HCT116 (cell line): Measurements from ENCODE around the gene KIAA0319L. TPM values are rescaled to one million over a fixed set of nuclear protein-coding genes. Genes with fewer than 3 reads are reported as not detected.

Experiments
- ATAC-seq: fragments of 200-7000 bp; cut with Tn5 transposase; 2 replicates; pipeline ENCODE4 v1.9.1; 2020; ENCODE audit warnings: mild to moderate bottlenecking, moderate library complexity
- BruUV-seq: library from RNA; stranded (reverse); fragments of 400-500 nt; replicated peaks from 2 replicates; lab custom pipeline; 2021; lab: Mats Ljungman, UMichigan
- CTCF ChIA-PET: fragments of 300-600 bp; sonication (Branson Sonifier 250); formaldehyde crosslinking; loops from one replicate; lab custom pipeline; 2021; ENCODE audit warnings: antibody characterized with exemption; lab: Charles Lee
- POLR2A ChIA-PET: fragments of 300-600, 350-600 bp; sonication (Branson Sonifier 250); formaldehyde crosslinking; loops from one replicate; lab custom pipeline; 2021; ENCODE audit warnings: antibody characterized with exemption; lab: Charles Lee
- RAD21 ChIA-PET, 2 experiments: fragments of 300-600 bp; sonication (Branson Sonifier 250); formaldehyde crosslinking; loops; one replicate each; lab custom pipeline; 2023; ENCODE audit warnings: low total read pairs in 2 of 2; ENCODE audit not compliant: uncharacterized antibody in 2 of 2, unreplicated experiment in 2 of 2, low non-redundant PET in 1 of 2; lab: Charles Lee
- DNase-seq: peaks from one replicate; pipeline ENCODE4 v3.0.0-alpha.2; 2010; ENCODE audit warnings: low read depth, low spot score
- H2AFZ ChIP-seq: fragments of 200-600 bp; shearing (Covaris generic), sonication (generic); 2 replicates; pipeline ENCODE4 v1.6.1; 2017; ENCODE audit warnings: low read depth, mixed run types, mixed read lengths, antibody characterized with exemption, low read length; ENCODE audit not compliant: poor library complexity, severe bottlenecking
- H3K27ac ChIP-seq: 2 replicates; pipeline ENCODE4 v1.5.1; 2012; ENCODE audit warnings: low read depth, low read length
- H3K27me3 ChIP-seq: fragments of 200-600 bp; sonication (generic); 2 replicates; pipeline ENCODE4 v1.6.1; 2016; ENCODE audit warnings: mixed run types, low read length, mixed read lengths; ENCODE audit not compliant: insufficient read depth
- H3K36me3 ChIP-seq, 2 experiments: fragments of 200-500 bp in 1 of 2; fragments of 200-600 bp in 1 of 2; sonication (Bioruptor generic) in 1 of 2; sonication (generic) in 1 of 2; 2 replicates each; pipeline versions ENCODE4 v1.5.1 to v1.6.1; 2014 to 2016; ENCODE audit warnings: low read length in 2 of 2, inconsistent platforms in 1 of 2, mixed read lengths in 1 of 2, mixed run types in 1 of 2; ENCODE audit not compliant: insufficient read depth in 2 of 2, control insufficient read depth in 1 of 2
- H3K4me1 ChIP-seq, 2 experiments: fragments of 200-600 bp in 1 of 2; sonication (generic) in 1 of 2; 2 replicates each; pipeline versions ENCODE4 v1.5.1 to v1.6.1; 2012 to 2017; ENCODE audit warnings: low read length in 2 of 2, inconsistent platforms in 1 of 2, mild to moderate bottlenecking in 1 of 2, mixed read lengths in 1 of 2, mixed run types in 1 of 2, moderate library complexity in 1 of 2; ENCODE audit not compliant: insufficient read depth in 2 of 2, control insufficient read depth in 1 of 2
- H3K4me2 ChIP-seq: fragments of 200-600 bp; sonication (generic); 2 replicates; pipeline ENCODE4 v1.6.1; 2017; ENCODE audit warnings: mixed run types, low read length, mixed read lengths
- H3K4me3 ChIP-seq, 2 experiments: fragments of 200-600 bp in 1 of 2; sonication (generic) in 1 of 2; replicated peaks in 1 of 2; 2 replicates each; pipeline ENCODE4 v1.5.1; 2011 to 2016; ENCODE audit warnings: low read length in 2 of 2, control low read depth in 1 of 2, low read depth in 1 of 2, mild to moderate bottlenecking in 1 of 2, mixed read lengths in 1 of 2, mixed run types in 1 of 2
- H3K79me2 ChIP-seq: fragments of 200-600 bp; sonication (generic); 2 replicates; pipeline ENCODE4 v1.6.1; 2017; ENCODE audit warnings: mild to moderate bottlenecking, mixed run types, low read length, moderate library complexity, mixed read lengths; ENCODE audit not compliant: insufficient read depth
- H3K9ac ChIP-seq: fragments of 200-600 bp; sonication (generic); 2 replicates; pipeline ENCODE4 v1.6.1; 2016; ENCODE audit warnings: low read length, mixed read lengths
- H3K9me2 ChIP-seq: fragments of 200-600 bp; sonication (generic), shearing (Covaris generic); 2 replicates; pipeline ENCODE4 v1.6.1; 2017; ENCODE audit warnings: mixed run types, mild to moderate bottlenecking, moderate library complexity; ENCODE audit not compliant: insufficient read depth
- H3K9me3 ChIP-seq, 2 experiments: fragments of 200-500 bp in 1 of 2; fragments of 200-600 bp in 1 of 2; sonication (Bioruptor generic) in 1 of 2; sonication (generic) in 1 of 2; 2 replicates each; pipeline ENCODE4 v1.6.1; 2014 to 2017; ENCODE audit warnings: low read length in 2 of 2, mixed read lengths in 2 of 2, inconsistent platforms in 1 of 2, low read depth in 1 of 2, mild to moderate bottlenecking in 1 of 2, mixed run types in 1 of 2, moderate library complexity in 1 of 2; ENCODE audit not compliant: control insufficient read depth in 1 of 2, insufficient read depth in 1 of 2
- H4K20me1 ChIP-seq: fragments of 200-600 bp; sonication (generic), shearing (Covaris generic); 2 replicates; pipeline ENCODE4 v1.6.1; 2017; ENCODE audit warnings: mixed run types, mild to moderate bottlenecking, moderate library complexity; ENCODE audit not compliant: insufficient read depth
- ATF3 ChIP-seq: IDR thresholded peaks from 2 replicates; pipeline ENCODE4 v1.6.1; 2012
- CBX3 ChIP-seq: IDR thresholded peaks from 2 replicates; pipeline ENCODE4 v1.6.1; 2012; ENCODE audit warnings: low read depth
- CEBPB ChIP-seq: IDR thresholded peaks from 2 replicates; pipeline ENCODE4 v1.6.1; 2012; ENCODE audit warnings: low read depth
- ELF1 ChIP-seq: IDR thresholded peaks from 2 replicates; pipeline ENCODE4 v1.6.1; 2012; ENCODE audit warnings: low read depth, borderline replicate concordance
- EZH2 ChIP-seq: fragments of 200-600 bp; sonication (generic); IDR thresholded peaks from 2 replicates; pipeline ENCODE4 v1.6.1; 2017; ENCODE audit warnings: antibody characterized with exemption, mixed run types
- EZH2phosphoT487 ChIP-seq: fragments of 200-600 bp; IDR thresholded peaks from 2 replicates; pipeline ENCODE4 v1.6.1; 2018; ENCODE audit warnings: antibody characterized with exemption, borderline replicate concordance
- FOSL1 ChIP-seq: IDR thresholded peaks from 2 replicates; pipeline ENCODE4 v1.6.1; 2012; ENCODE audit warnings: low read depth
- POLR2AphosphoS5 ChIP-seq: IDR thresholded peaks from 2 replicates; pipeline ENCODE4 v1.6.1; 2011; ENCODE audit warnings: mild to moderate bottlenecking, low read depth, low read length, moderate library complexity
- RAD21 ChIP-seq: IDR thresholded peaks from 2 replicates; pipeline ENCODE4 v1.6.1; 2012; ENCODE audit warnings: low read depth, mild to moderate bottlenecking
- SIN3A ChIP-seq: IDR thresholded peaks from 2 replicates; pipeline ENCODE4 v1.6.1; 2012; ENCODE audit warnings: low read depth
- SRF ChIP-seq: IDR thresholded peaks from 2 replicates; pipeline ENCODE4 v1.6.1; 2012; ENCODE audit warnings: low read depth
- TCF7L2 ChIP-seq: IDR thresholded peaks from 2 replicates; pipeline ENCODE4 v1.7.0; 2011; ENCODE audit warnings: borderline replicate concordance, inconsistent platforms; ENCODE audit not compliant: insufficient read depth, insufficient read length; ENCODE audit errors: extremely low read depth
- YY1 ChIP-seq: IDR thresholded peaks from 2 replicates; pipeline ENCODE4 v1.6.1; 2011; ENCODE audit warnings: low read length, low read depth, moderate library complexity, mild to moderate bottlenecking; ENCODE audit not compliant: insufficient replicate concordance; ENCODE audit errors: extremely low read depth
- ZFX ChIP-seq: fragments of 450-650 bp; IDR thresholded peaks from 2 replicates; pipeline ENCODE4 v1.6.1; 2017
- ZNF274 ChIP-seq: fragments of 200-500 bp; sonication (Bioruptor generic); IDR thresholded peaks from 2 replicates; pipeline ENCODE4 v1.6.1; 2014; ENCODE audit warnings: mild to moderate bottlenecking, low read depth, low read length, inconsistent platforms
- intact Hi-C: fragments of 100-400 bp; cut with micrococcal nuclease; formaldehyde crosslinking; loops from 2 replicates; pipeline ENCODE4 v1.10.0; 2022
- total RNA-seq: library from RNA; stranded (reverse); gene quantifications from one replicate; pipeline ENCODE4 v1.2.1, GENCODE V29; 2021; ENCODE audit not compliant: unreplicated experiment
- TF ChIP-seq, protein P1 (sequence below): IDR thresholded peaks from 2 replicates; pipeline ENCODE4 v1.6.1; 2012; ENCODE audit warnings: low read depth
- TF ChIP-seq, protein P2 (sequence below), 3 experiments: fragments of 200-600 bp in 1 of 3; sonication (generic) in 1 of 3; IDR thresholded peaks in 2 of 3; conservative IDR thresholded peaks in 1 of 3; 2 replicates each; pipeline ENCODE4 v1.5.1; 2012 to 2017; ENCODE audit warnings: low read depth in 2 of 3, low read length in 2 of 3, antibody characterized with exemption in 1 of 3, borderline replicate concordance in 1 of 3, control low read depth in 1 of 3, mild to moderate bottlenecking in 1 of 3, mixed read lengths in 1 of 3, mixed run types in 1 of 3, moderate library complexity in 1 of 3; ENCODE audit not compliant: insufficient read depth in 1 of 3

The KIAA0319L gene
- total RNA-seq, 1 experiment from 2014 or later, result 35.6 TPM

DNA sequence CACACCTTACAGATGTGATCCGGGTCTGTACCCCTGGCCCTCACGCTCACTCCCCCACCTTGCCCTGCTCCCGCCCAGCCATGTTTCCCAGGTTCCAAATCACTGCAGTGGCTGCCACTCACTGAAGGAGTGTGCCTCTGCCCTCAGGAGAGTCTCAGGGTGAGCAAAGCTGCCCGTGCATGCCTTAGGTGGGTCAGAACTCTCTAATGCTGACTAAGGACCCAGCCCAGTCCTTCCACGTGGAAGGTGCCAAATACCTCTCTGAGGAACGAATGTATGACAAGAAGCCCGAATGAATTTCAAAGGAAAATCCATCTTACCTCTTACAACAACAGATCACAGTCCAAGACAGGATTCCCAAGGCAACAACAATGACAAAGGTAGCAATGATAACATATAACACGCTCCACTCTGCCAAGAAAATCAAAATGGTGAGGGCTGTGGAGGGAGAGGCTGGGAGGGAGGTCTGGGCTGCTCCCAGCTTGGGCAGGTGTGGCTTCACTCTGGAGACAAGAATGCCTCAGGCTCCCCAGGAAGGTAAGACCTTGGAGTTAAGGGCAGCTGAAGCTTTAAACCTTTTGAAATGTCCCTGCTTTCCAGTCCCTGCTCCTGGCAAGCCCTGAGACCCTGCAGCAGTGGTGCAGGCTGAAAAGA lies 115.2 kb downstream of the KIAA0319L start:
- no peak for TF ChIP-seq YY1
- no peak for TF ChIP-seq FOSL1
- no peak for TF ChIP-seq ZFX
- TF ChIP-seq, protein P1, sequence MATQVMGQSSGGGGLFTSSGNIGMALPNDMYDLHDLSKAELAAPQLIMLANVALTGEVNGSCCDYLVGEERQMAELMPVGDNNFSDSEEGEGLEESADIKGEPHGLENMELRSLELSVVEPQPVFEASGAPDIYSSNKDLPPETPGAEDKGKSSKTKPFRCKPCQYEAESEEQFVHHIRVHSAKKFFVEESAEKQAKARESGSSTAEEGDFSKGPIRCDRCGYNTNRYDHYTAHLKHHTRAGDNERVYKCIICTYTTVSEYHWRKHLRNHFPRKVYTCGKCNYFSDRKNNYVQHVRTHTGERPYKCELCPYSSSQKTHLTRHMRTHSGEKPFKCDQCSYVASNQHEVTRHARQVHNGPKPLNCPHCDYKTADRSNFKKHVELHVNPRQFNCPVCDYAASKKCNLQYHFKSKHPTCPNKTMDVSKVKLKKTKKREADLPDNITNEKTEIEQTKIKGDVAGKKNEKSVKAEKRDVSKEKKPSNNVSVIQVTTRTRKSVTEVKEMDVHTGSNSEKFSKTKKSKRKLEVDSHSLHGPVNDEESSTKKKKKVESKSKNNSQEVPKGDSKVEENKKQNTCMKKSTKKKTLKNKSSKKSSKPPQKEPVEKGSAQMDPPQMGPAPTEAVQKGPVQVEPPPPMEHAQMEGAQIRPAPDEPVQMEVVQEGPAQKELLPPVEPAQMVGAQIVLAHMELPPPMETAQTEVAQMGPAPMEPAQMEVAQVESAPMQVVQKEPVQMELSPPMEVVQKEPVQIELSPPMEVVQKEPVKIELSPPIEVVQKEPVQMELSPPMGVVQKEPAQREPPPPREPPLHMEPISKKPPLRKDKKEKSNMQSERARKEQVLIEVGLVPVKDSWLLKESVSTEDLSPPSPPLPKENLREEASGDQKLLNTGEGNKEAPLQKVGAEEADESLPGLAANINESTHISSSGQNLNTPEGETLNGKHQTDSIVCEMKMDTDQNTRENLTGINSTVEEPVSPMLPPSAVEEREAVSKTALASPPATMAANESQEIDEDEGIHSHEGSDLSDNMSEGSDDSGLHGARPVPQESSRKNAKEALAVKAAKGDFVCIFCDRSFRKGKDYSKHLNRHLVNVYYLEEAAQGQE, result no peak
- TF ChIP-seq ZNF274, result no peak
- no peak for TF ChIP-seq ATF3
- no peak for TF ChIP-seq SIN3A
- no peak for TF ChIP-seq TCF7L2
- TF ChIP-seq CEBPB, result no peak
- TF ChIP-seq EZH2phosphoT487, result no peak
- TF ChIP-seq RAD21, result no peak
- TF ChIP-seq POLR2AphosphoS5, result no peak
- no peak for TF ChIP-seq SRF
- TF ChIP-seq CBX3, result no peak
- no peak for TF ChIP-seq ELF1
- TF ChIP-seq, protein P2, sequence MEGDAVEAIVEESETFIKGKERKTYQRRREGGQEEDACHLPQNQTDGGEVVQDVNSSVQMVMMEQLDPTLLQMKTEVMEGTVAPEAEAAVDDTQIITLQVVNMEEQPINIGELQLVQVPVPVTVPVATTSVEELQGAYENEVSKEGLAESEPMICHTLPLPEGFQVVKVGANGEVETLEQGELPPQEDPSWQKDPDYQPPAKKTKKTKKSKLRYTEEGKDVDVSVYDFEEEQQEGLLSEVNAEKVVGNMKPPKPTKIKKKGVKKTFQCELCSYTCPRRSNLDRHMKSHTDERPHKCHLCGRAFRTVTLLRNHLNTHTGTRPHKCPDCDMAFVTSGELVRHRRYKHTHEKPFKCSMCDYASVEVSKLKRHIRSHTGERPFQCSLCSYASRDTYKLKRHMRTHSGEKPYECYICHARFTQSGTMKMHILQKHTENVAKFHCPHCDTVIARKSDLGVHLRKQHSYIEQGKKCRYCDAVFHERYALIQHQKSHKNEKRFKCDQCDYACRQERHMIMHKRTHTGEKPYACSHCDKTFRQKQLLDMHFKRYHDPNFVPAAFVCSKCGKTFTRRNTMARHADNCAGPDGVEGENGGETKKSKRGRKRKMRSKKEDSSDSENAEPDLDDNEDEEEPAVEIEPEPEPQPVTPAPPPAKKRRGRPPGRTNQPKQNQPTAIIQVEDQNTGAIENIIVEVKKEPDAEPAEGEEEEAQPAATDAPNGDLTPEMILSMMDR (IDR thresholded peaks at IDR 0.05 in 2 of 3, conservative IDR thresholded peaks at IDR 0.05 in 1 of 3; ENCODE audit: borderline replicate concordance in 1 of 3, insufficient read depth in 1 of 3, low read depth in 2 of 3, low read length in 2 of 3), result no peak
- TF ChIP-seq EZH2, result no peak
- H3K9me2 ChIP-seq, result no peaks in the 10 kb centered on the region
- H3K4me2 ChIP-seq, result no peak overlapping the region
- no peaks in the 10 kb centered on the region for H4K20me1 ChIP-seq
- no peak overlapping the region for H2AFZ ChIP-seq
- no peaks in the 10 kb centered on the region for H3K27me3 ChIP-seq
- ChIA-PET RAD21 (no interaction called here), POLR2A (no interaction called here), CTCF (no interaction called here)
- no peak overlapping the region for H3K9ac ChIP-seq
- H3K4me1 ChIP-seq, result no peaks in the 10 kb centered on the region
- H3K27ac ChIP-seq, result no peak overlapping the region
- no peak for ATAC-seq
- DNase-seq, result no peak
- BruUV-seq, result no TSS peak
- intact Hi-C loops, result no loop called here
- no peak overlapping the region for H3K4me3 ChIP-seq
- no peaks in the 10 kb centered on the region for H3K9me3 ChIP-seq
- H3K79me2 ChIP-seq, result no peaks in the 10 kb centered on the region
- H3K36me3 ChIP-seq, result peaks cover 0 to 2% of the 10 kb centered on the region in 2 experiments; a peak in 1 of 4 replicates
